ENCODE measurements around the gene GTF3C1.

- TF ChIP-seq CTCF (conservative IDR thresholded peaks at IDR 0.05 in 1 of 2, IDR thresholded peaks at IDR 0.05 in 1 of 2; ENCODE audit: extremely low read depth in 1 of 2, insufficient read depth in 1 of 2, low read depth in 1 of 2, low read length in 2 of 2) = no peak
- TF ChIP-seq EZH2 (IDR thresholded peaks at IDR 0.05; ENCODE audit: borderline replicate concordance, low read length) = no peak
Observed at GRCh38 chr16:27549464-27549745, 308 bp downstream of the GTF3C1 start.

All from mammary epithelial cell (primary cell).